Mammary epithelial cell (primary cell): ENCODE data around the gene FAM53A.

Experiments used
- CTCF ChIP-seq, 2 donors: IDR thresholded peaks in 1 of 2; conservative IDR thresholded peaks in 1 of 2; 2 replicates each; pipeline ENCODE4 v1.5.1; 2011 to 2012; ENCODE audit warnings: inconsistent platforms in 2 of 2, low read length in 2 of 2, mild to moderate bottlenecking in 2 of 2, control low read depth in 1 of 2, low read depth in 1 of 2; ENCODE audit not compliant: insufficient read depth in 1 of 2; ENCODE audit errors: extremely low read depth in 1 of 2
- EZH2 ChIP-seq: IDR thresholded peaks from 2 replicates; pipeline ENCODE4 v1.6.1; 2012; ENCODE audit warnings: low read length, inconsistent platforms, borderline replicate concordance

DNA sequence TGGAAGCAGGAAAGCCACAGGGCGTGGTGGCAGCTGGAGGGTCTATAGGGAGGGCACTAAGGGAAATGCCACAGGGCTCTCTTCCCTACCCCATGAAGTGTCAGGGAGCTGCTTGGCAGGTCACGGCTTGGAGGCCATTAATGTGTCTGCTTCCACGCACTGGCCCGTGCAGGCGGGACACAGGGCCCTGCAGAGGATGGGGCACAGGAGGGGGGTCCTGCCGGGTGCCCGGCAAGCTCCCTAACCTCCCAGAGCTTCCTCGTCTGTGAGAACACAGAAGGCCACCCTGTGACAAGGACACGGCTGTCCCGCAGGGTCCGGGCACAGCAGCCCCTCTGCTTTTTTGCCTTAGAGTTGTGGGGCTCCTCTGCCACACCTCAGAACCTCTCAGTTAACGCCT, 25.5 kb downstream of the FAM53A start:
- TF ChIP-seq CTCF (conservative IDR thresholded peaks at IDR 0.05 in 1 of 2, IDR thresholded peaks at IDR 0.05 in 1 of 2; ENCODE audit: extremely low read depth in 1 of 2, insufficient read depth in 1 of 2, low read depth in 1 of 2, low read length in 2 of 2), result no peak
- TF ChIP-seq EZH2, result no peak
